Measurements from ENCODE around the gene TMEM108. TPM values are rescaled to one million over a fixed set of nuclear protein-coding genes. Genes with fewer than 3 reads are reported as not detected.
"Not testable (repeated sequence)": the region's sequence is repeated elsewhere in the genome, so short reads cannot be mapped to it uniquely, and the experiment has no call there.

Gene TMEM108
- total RNA-seq: 1 to 10 TPM in 2 of 4 donors, under 1 TPM in 2; 0.70 to 4.0 (median 1.4) TPM

DNA sequence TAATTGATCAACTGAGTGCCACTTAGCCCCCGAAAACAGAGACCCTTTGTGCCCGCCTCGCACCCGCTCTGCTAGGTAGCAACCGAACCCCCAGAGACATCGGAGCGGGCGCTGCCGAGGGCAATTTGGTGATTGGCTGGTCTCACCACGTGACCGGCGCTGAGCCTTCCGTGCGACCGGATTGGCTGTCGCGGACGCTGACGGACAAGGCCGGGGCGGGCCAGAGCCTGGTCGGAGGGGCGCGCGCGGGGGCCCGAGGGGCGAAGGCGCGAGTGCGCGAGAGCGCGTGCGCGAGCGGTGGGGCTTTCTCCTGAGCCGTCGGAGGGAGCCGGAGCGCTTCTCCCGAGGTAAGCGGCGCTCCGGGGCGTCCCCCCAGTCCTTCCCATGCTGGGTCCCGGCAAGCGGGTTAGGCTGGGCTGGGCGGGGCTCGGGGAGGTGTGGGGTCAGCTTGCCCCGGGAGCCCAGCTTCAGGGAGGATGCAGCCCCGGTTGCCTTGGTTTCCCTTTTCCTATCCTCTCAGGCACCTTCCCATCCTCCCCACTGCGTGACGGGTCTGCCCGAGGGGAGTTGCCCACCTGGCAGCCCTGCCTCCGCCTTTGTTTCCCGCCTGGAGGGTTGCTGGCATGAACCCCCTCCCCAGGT is at the start of gene TMEM108:
Gene TMEM108, plus strand, starts transcription at position 303 of the 642 bp plus-strand sequence.
- WGBS: 2% methylated on average over 12 of the region's 57 CpGs
- Histone ChIP-seq H3K27me3 (peaks cover 12% of the 10 kb centered on the region), H3K4me3 (peak within 1 kb of the TSS; percentile 56), H3K9me3 (no peaks in the 10 kb centered on the region), H3K36me3 (no peaks in the 10 kb centered on the region), H3K27ac (no peak within 1 kb of the TSS), H3K4me1 (peaks cover 24% of the 10 kb centered on the region)
- TF ChIP-seq POLR2A (IDR thresholded peaks at IDR 0.05): no peak
- TF ChIP-seq CTCF (IDR thresholded peaks at IDR 0.05): no peak
- TF ChIP-seq POLR2AphosphoS5 (IDR thresholded peaks at IDR 0.05): no peak
- TF ChIP-seq EP300 (IDR thresholded peaks at IDR 0.05): no peak
- DNase-seq (ENCODE audit: low spot score in 2 of 2): peak; percentile 84 to 85

GRCh38 chr3:132995971-132996370 is 42.2 kb upstream of the TMEM108 start:
- Histone ChIP-seq H3K27ac (no peak overlapping the region), H3K4me3 (no peak overlapping the region), H3K4me1 (no peaks in the 10 kb centered on the region), H3K36me3 (no peaks in the 10 kb centered on the region), H3K27me3 (no peaks in the 10 kb centered on the region), H3K9me3 (no peaks in the 10 kb centered on the region)
- TF ChIP-seq CTCF (IDR thresholded peaks at IDR 0.05): no peak
- TF ChIP-seq POLR2AphosphoS5 (IDR thresholded peaks at IDR 0.05): no peak
- TF ChIP-seq EP300 (IDR thresholded peaks at IDR 0.05): no peak
- no peak for TF ChIP-seq POLR2A (IDR thresholded peaks at IDR 0.05)
- no peak for DNase-seq (ENCODE audit: low spot score in 2 of 2)
- WGBS: 71% methylated on average over 1 of the region's 1 CpG

DNA sequence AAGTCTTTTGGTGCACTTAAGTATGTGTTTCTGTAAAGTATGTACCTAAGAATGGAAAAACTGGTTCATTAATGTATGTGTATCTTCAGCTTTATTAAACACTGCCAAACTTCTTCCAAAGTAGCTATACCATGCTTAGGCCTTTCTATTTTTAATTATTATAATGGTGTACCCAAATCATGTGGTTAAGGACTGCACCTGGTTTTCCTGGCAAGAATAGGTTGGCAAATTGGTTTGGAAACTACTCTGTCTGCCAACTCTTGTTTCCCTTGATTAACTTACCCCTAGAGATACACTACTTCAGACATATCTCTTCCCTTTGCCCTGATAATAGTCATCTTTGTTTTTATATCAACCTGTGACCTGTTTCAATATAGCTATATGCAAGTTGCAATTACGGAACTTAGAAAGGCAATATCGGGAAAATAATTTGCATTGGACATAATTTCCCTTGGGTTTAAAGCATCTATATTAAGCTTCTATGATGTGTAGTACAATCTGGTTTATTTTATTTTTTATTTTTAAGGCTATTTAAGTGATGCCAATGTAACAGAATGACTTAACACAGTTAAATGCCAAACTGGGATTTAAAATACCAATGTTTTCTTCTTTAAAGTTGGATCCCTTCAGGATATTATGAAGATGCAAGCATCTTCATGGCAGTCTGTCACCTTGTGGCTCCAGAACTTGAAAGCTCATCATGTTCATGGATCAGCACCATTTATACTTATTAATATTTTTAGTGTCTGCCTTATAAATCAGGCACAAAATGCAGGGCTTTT is 40.6 kb upstream of the TMEM108 start:
- H3K9me3 ChIP-seq: no peaks in the 10 kb centered on the region
- WGBS: 55% methylated on average over 2 of the region's 2 CpGs
- no peaks in the 10 kb centered on the region for H3K4me1 ChIP-seq
- H3K4me3 ChIP-seq: no peak overlapping the region
- no peaks in the 10 kb centered on the region for H3K27me3 ChIP-seq
- no peak for DNase-seq (ENCODE audit: low spot score in 2 of 2)
- TF ChIP-seq POLR2A (IDR thresholded peaks at IDR 0.05) (no peak), EP300 (IDR thresholded peaks at IDR 0.05) (no peak), POLR2AphosphoS5 (IDR thresholded peaks at IDR 0.05) (no peak), CTCF (IDR thresholded peaks at IDR 0.05) (no peak)
- no peaks in the 10 kb centered on the region for H3K36me3 ChIP-seq
- no peak overlapping the region for H3K27ac ChIP-seq

DNA sequence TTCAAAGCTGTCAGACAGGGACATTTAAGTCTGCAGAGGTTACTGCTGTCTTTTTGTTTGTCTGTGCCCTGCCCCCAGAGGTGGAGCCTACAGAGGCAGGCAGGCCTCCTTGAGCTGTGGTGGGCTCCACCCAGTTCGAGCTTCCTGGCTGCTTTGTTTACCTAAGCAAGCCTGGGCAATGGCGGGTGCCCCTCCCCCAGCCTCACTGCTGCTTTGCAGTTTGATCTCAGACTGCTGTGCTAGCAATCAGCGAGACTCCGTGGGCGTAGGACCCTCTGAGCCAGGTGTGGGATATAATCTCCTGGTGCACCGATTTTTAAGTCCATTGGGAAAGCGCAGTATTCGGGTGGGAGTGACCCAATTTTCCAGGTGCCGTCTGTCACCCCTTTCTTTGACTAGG is 33.2 kb upstream of the TMEM108 start:
- not testable (repeated sequence) for H3K4me3 ChIP-seq; H3K36me3 ChIP-seq; H3K27me3 ChIP-seq; DNase-seq (ENCODE audit: low spot score in 2 of 2); H3K27ac ChIP-seq; H3K4me1 ChIP-seq; H3K9me3 ChIP-seq
- WGBS: 100% methylated on average over 4 of the region's 9 CpGs

DNA sequence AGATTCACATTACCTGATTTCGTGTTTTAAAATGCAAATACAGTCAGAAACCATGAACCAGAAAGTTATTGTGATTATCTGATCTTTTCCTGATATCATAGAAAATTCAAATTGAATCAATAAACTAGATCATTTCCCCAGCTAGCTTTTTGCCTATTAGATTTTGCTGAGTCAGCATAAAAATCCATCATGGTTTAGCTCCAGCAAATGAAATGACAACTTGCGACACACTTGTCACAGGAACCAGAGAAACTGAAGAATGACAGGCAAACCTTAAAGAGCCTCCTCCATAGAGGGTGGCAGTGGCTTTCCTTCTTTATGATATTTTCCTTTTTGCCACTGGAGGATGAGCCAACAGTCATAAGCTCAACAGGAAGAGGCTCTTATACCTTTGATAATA is 30.6 kb upstream of the TMEM108 start:
- Histone ChIP-seq H3K9me3 (peaks cover 5% of the 10 kb centered on the region), H3K4me1 (no peaks in the 10 kb centered on the region), H3K27ac (no peak overlapping the region), H3K36me3 (no peaks in the 10 kb centered on the region), H3K4me3 (no peak overlapping the region), H3K27me3 (no peaks in the 10 kb centered on the region)
- 89% methylated on average over 2 of the region's 2 CpGs for WGBS
- no peak for TF ChIP-seq EP300 (IDR thresholded peaks at IDR 0.05)
- no peak for DNase-seq (ENCODE audit: low spot score in 2 of 2)

DNA sequence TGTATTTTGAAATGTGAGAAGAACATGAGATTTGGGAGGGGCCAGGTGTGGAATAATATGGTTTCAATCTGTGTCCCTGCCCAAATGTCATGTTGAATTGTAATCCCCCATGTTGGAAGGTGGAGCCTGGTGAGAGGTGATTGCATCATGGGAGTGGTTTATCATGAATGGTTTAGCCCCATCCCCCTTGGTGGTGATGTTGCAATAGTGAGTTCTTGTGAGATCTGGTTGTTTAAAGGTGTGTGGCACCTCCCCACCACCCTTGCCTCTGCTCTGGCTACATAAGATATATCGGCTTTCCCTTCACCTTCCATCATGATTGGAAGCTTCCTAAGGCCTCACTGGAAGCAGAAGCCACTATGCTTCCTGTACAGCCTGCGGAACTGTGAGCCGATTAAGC is 23.9 kb upstream of the TMEM108 start:
- H3K27ac ChIP-seq: no peak overlapping the region
- TF ChIP-seq CTCF (IDR thresholded peaks at IDR 0.05): no peak
- no peak for TF ChIP-seq EP300 (IDR thresholded peaks at IDR 0.05)
- no peak for TF ChIP-seq POLR2A (IDR thresholded peaks at IDR 0.05)
- TF ChIP-seq POLR2AphosphoS5 (IDR thresholded peaks at IDR 0.05): no peak
- H3K4me1 ChIP-seq: no peaks in the 10 kb centered on the region
- H3K27me3 ChIP-seq: peaks cover 3% of the 10 kb centered on the region
- H3K4me3 ChIP-seq: no peak overlapping the region
- H3K36me3 ChIP-seq: no peaks in the 10 kb centered on the region
- no peak for DNase-seq (ENCODE audit: low spot score in 2 of 2)
- WGBS: 93% methylated on average over 3 of the region's 3 CpGs
- peaks cover 5% of the 10 kb centered on the region for H3K9me3 ChIP-seq

GRCh38 chr3:133015573-133015972 is 22.6 kb upstream of the TMEM108 start:
- H3K27ac ChIP-seq; H3K36me3 ChIP-seq; H3K27me3 ChIP-seq; H3K4me1 ChIP-seq; H3K4me3 ChIP-seq; H3K9me3 ChIP-seq; DNase-seq (ENCODE audit: low spot score in 2 of 2): not testable (repeated sequence)
- 80% methylated on average over 5 of the region's 5 CpGs for WGBS

Data from suprapubic skin (tissue), 4 donors.